ENCODE results near the gene DIRAS2.

DIRAS2 gene

GRCh38 chr9:90613502-90613901 is 29.1 kb downstream of the DIRAS2 start:
- no peak for DNase-seq (ENCODE audit: low read depth in 4 of 4, low spot score in 1 of 4)

GRCh38 chr9:90612957-90613356 is 29.7 kb downstream of the DIRAS2 start:
- no peak for DNase-seq (ENCODE audit: low read depth in 4 of 4, low spot score in 1 of 4)

GRCh38 chr9:90611568-90611967 is 31.1 kb downstream of the DIRAS2 start:
- no peak for DNase-seq (ENCODE audit: low read depth in 4 of 4, low spot score in 1 of 4)

GRCh38 chr9:90611121-90611520 is 31.5 kb downstream of the DIRAS2 start:
- no peak for DNase-seq (ENCODE audit: low read depth in 4 of 4, low spot score in 1 of 4)

GRCh38 chr9:90607701-90608516 is 34.7 kb downstream of the DIRAS2 start:
- no peak for DNase-seq (ENCODE audit: low read depth in 4 of 4, low spot score in 1 of 4)

- no peak for DNase-seq (ENCODE audit: low read depth in 4 of 4, low spot score in 1 of 4)
Observed at GRCh38 chr9:90600029-90600428, 42.6 kb downstream of the DIRAS2 start.

- DNase-seq (ENCODE audit: low read depth in 4 of 4, low spot score in 1 of 4), result no peak
Observed at GRCh38 chr9:90598191-90598590, 44.4 kb downstream of the DIRAS2 start.

GRCh38 chr9:90593646-90594045 is 49.0 kb downstream of the DIRAS2 start:
- no peak for DNase-seq (ENCODE audit: low read depth in 4 of 4, low spot score in 1 of 4)

- DNase-seq (ENCODE audit: low read depth in 4 of 4, low spot score in 1 of 4), result no peak
Observed at GRCh38 chr9:90580576-90580975, 62.0 kb downstream of the DIRAS2 start.

GRCh38 chr9:90579181-90579580 is 63.4 kb downstream of the DIRAS2 start:
- no peak for DNase-seq (ENCODE audit: low read depth in 4 of 4, low spot score in 1 of 4)

- DNase-seq (ENCODE audit: low read depth in 4 of 4, low spot score in 1 of 4), result no peak
Observed at GRCh38 chr9:90578126-90578815, 64.4 kb downstream of the DIRAS2 start.

GRCh38 chr9:90569511-90569910 is 73.1 kb downstream of the DIRAS2 start:
- DNase-seq (ENCODE audit: low read depth in 4 of 4, low spot score in 1 of 4), result no peak

- no peak for DNase-seq (ENCODE audit: low read depth in 4 of 4, low spot score in 1 of 4)
Observed at GRCh38 chr9:90568667-90569066, 74.0 kb downstream of the DIRAS2 start.

GRCh38 chr9:90562229-90562628 is 80.4 kb downstream of the DIRAS2 start:
- no peak for DNase-seq (ENCODE audit: low read depth in 4 of 4, low spot score in 1 of 4)

Measured in stimulated activated CD4-positive, alpha-beta T cell treated with anti-CD3 and anti-CD28 coated beads, Interleukin-1b, Interleukin-23, amount 100 ng/mL, for 24 hours (primary cell).